ENCODE results near the gene NLRC3.
"Not testable (repeated sequence)": the region's sequence is repeated elsewhere in the genome, so short reads cannot be mapped to it uniquely, and the experiment has no call there.

The NLRC3 gene

GRCh38 chr16:3528406-3528805 is 48.8 kb downstream of the NLRC3 start:
- Mint-ChIP-seq H3K27ac (no peak overlapping the region), H3K4me1 (ENCODE audit: low read depth) (peaks cover 2% of the 10 kb centered on the region), H3K9me3 (no peaks in the 10 kb centered on the region), H3K4me3 (no peak overlapping the region), H3K27me3 (ENCODE audit: low read depth) (no peaks in the 10 kb centered on the region), H3K36me3 (ENCODE audit: low read depth) (peaks cover 20% of the 10 kb centered on the region)

GRCh38 chr16:3527216-3527829 is 49.9 kb downstream of the NLRC3 start:
- not testable (repeated sequence) for H3K4me1 Mint-ChIP-seq (ENCODE audit: low read depth); H3K27ac Mint-ChIP-seq; H3K4me3 Mint-ChIP-seq; H3K9me3 Mint-ChIP-seq; H3K27me3 Mint-ChIP-seq (ENCODE audit: low read depth)
- peaks cover 21% of the 10 kb centered on the region for H3K36me3 Mint-ChIP-seq (ENCODE audit: low read depth)

- Mint-ChIP-seq H3K4me1 (ENCODE audit: low read depth) (peaks cover 2% of the 10 kb centered on the region), H3K27ac (no peak overlapping the region), H3K4me3 (no peak overlapping the region)
Observed at GRCh38 chr16:3525951-3526350, 51.3 kb downstream of the NLRC3 start.

GRCh38 chr16:3523281-3523680 is 53.9 kb downstream of the NLRC3 start:
- H3K4me1 Mint-ChIP-seq (ENCODE audit: low read depth), result peaks cover 10% of the 10 kb centered on the region
- H3K27me3 Mint-ChIP-seq (ENCODE audit: low read depth), result no peaks in the 10 kb centered on the region
- no peaks in the 10 kb centered on the region for H3K9me3 Mint-ChIP-seq
- H3K36me3 Mint-ChIP-seq (ENCODE audit: low read depth), result peaks cover 25% of the 10 kb centered on the region
- no peak overlapping the region for H3K4me3 Mint-ChIP-seq
- no peak overlapping the region for H3K27ac Mint-ChIP-seq

More at GRCh38 chr16:3525951-3526350, 51.3 kb downstream of the NLRC3 start:
- H3K9me3 Mint-ChIP-seq, result no peaks in the 10 kb centered on the region
- peaks cover 18% of the 10 kb centered on the region for H3K36me3 Mint-ChIP-seq (ENCODE audit: low read depth)
- H3K27me3 Mint-ChIP-seq (ENCODE audit: low read depth), result no peaks in the 10 kb centered on the region

GRCh38 chr16:3520841-3521240 is 56.4 kb downstream of the NLRC3 start:
- Mint-ChIP-seq H3K36me3 (ENCODE audit: low read depth) (peaks cover 33% of the 10 kb centered on the region), H3K4me3 (no peak overlapping the region), H3K4me1 (ENCODE audit: low read depth) (peaks cover 12% of the 10 kb centered on the region), H3K27me3 (ENCODE audit: low read depth) (no peaks in the 10 kb centered on the region), H3K9me3 (no peaks in the 10 kb centered on the region), H3K27ac (no peak overlapping the region)

GRCh38 chr16:3520413-3520812 is 56.8 kb downstream of the NLRC3 start:
- Mint-ChIP-seq H3K9me3 (no peaks in the 10 kb centered on the region), H3K4me3 (no peak overlapping the region), H3K27ac (no peak overlapping the region), H3K4me1 (ENCODE audit: low read depth) (peaks cover 12% of the 10 kb centered on the region), H3K36me3 (ENCODE audit: low read depth) (peaks cover 32% of the 10 kb centered on the region), H3K27me3 (ENCODE audit: low read depth) (no peaks in the 10 kb centered on the region)

- Mint-ChIP-seq H3K4me1 (ENCODE audit: low read depth) (peaks cover 14% of the 10 kb centered on the region), H3K4me3 (no peak overlapping the region), H3K36me3 (ENCODE audit: low read depth) (peaks cover 34% of the 10 kb centered on the region), H3K27me3 (ENCODE audit: low read depth) (no peaks in the 10 kb centered on the region), H3K27ac (no peak overlapping the region), H3K9me3 (no peaks in the 10 kb centered on the region)
Observed at GRCh38 chr16:3519581-3519980, 57.6 kb downstream of the NLRC3 start.

- peaks cover 16% of the 10 kb centered on the region for H3K4me1 Mint-ChIP-seq (ENCODE audit: low read depth)
- no peaks in the 10 kb centered on the region for H3K9me3 Mint-ChIP-seq
- no peak overlapping the region for H3K4me3 Mint-ChIP-seq
- H3K27me3 Mint-ChIP-seq (ENCODE audit: low read depth), result no peaks in the 10 kb centered on the region
- peaks cover 39% of the 10 kb centered on the region for H3K36me3 Mint-ChIP-seq (ENCODE audit: low read depth)
- no peak overlapping the region for H3K27ac Mint-ChIP-seq
Observed at GRCh38 chr16:3518986-3519348, 58.2 kb downstream of the NLRC3 start.

- Mint-ChIP-seq H3K9me3 (no peaks in the 10 kb centered on the region), H3K4me3 (no peak overlapping the region), H3K36me3 (ENCODE audit: low read depth) (peaks cover 43% of the 10 kb centered on the region), H3K27me3 (ENCODE audit: low read depth) (no peaks in the 10 kb centered on the region), H3K27ac (no peak overlapping the region), H3K4me1 (ENCODE audit: low read depth) (peaks cover 21% of the 10 kb centered on the region)
Observed at GRCh38 chr16:3518292-3518985, 58.8 kb downstream of the NLRC3 start.

GRCh38 chr16:3515897-3516296 is 61.3 kb downstream of the NLRC3 start:
- Mint-ChIP-seq H3K9me3 (no peaks in the 10 kb centered on the region), H3K4me3 (no peak overlapping the region), H3K4me1 (ENCODE audit: low read depth) (peaks cover 28% of the 10 kb centered on the region), H3K27me3 (ENCODE audit: low read depth) (no peaks in the 10 kb centered on the region), H3K27ac (no peak overlapping the region), H3K36me3 (ENCODE audit: low read depth) (peaks cover 37% of the 10 kb centered on the region)

- Mint-ChIP-seq H3K27me3 (ENCODE audit: low read depth) (no peaks in the 10 kb centered on the region), H3K27ac (no peak overlapping the region), H3K4me1 (ENCODE audit: low read depth) (peaks cover 31% of the 10 kb centered on the region), H3K9me3 (no peaks in the 10 kb centered on the region), H3K4me3 (no peak overlapping the region), H3K36me3 (ENCODE audit: low read depth) (peaks cover 37% of the 10 kb centered on the region)
Observed at GRCh38 chr16:3514621-3515020, 62.6 kb downstream of the NLRC3 start.

GRCh38 chr16:3513892-3514583 is 63.2 kb downstream of the NLRC3 start:
- Mint-ChIP-seq H3K4me3 (no peak overlapping the region), H3K4me1 (ENCODE audit: low read depth) (peaks cover 34% of the 10 kb centered on the region), H3K36me3 (ENCODE audit: low read depth) (peaks cover 36% of the 10 kb centered on the region), H3K27me3 (ENCODE audit: low read depth) (no peaks in the 10 kb centered on the region), H3K9me3 (no peaks in the 10 kb centered on the region), H3K27ac (peak overlapping the region; percentile 68)

- H3K36me3 Mint-ChIP-seq (ENCODE audit: low read depth), result peaks cover 44% of the 10 kb centered on the region
- H3K27ac Mint-ChIP-seq, result peak overlapping the region; percentile 76
Observed at GRCh38 chr16:3511286-3512180, 65.7 kb downstream of the NLRC3 start.

GRCh38 chr16:3510416-3510815 is 66.8 kb downstream of the NLRC3 start:
- no peaks in the 10 kb centered on the region for H3K9me3 Mint-ChIP-seq
- no peaks in the 10 kb centered on the region for H3K27me3 Mint-ChIP-seq (ENCODE audit: low read depth)
- peaks cover 51% of the 10 kb centered on the region for H3K36me3 Mint-ChIP-seq (ENCODE audit: low read depth)
- H3K4me1 Mint-ChIP-seq (ENCODE audit: low read depth), result peaks cover 49% of the 10 kb centered on the region
- peak overlapping the region; percentile 28 for H3K4me3 Mint-ChIP-seq
- H3K27ac Mint-ChIP-seq, result peak overlapping the region; percentile 76

More at GRCh38 chr16:3511286-3512180, 65.7 kb downstream of the NLRC3 start:
- Mint-ChIP-seq H3K27me3 (ENCODE audit: low read depth) (no peaks in the 10 kb centered on the region), H3K4me3 (peak overlapping the region; percentile 28), H3K4me1 (ENCODE audit: low read depth) (peaks cover 41% of the 10 kb centered on the region), H3K9me3 (no peaks in the 10 kb centered on the region)
